DMS79 treated with DMSO at 0.1 percent for 48 hours (cell line): ENCODE results near the gene NSD2.
A peak's percentile ranks its signal among the peaks of the same experiment; 100 is the strongest.

ENCODE experiments used
- DNase-seq: peaks from one replicate; lab custom pipeline; 2025; lab: John Stamatoyannopoulos, UW

NSD2 gene

DNA sequence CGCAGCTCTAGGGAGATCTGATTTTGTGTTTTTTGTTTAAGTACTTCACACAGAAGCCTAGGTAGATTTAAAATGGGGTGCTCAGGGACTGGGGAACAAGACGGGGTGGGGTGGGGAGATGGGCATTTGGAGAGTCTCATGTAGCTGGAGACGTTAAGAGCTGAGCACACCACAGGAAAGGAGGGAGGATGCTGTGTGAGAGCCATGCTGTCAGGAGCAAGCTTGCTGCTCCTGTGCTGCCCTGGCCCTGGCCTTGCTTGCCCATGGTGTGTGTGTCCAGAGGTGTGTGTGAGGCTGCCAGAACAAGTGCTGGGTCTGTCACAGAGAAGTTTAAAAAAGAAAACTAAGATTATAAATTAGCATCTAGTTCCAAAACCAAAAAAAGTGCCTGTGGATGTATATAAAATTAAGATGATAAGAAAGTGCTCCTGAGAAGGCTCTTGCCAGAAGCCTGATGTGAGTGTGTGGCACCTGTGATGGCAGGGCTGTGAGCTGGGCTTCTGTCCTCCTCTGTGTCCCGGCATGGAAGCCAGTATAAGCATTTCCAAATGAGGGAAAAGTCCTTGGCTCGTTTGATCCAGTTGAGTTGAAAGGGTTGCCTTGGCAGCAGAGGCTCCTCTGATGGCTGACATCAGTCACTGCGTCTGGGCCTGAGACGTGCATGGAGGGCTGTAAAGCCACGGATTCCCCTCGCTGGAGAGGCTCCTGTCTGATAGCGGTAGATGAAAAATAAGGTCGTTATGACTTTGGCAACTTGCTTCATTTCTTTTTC, 74.1 kb downstream of the NSD2 start:
- no peak for DNase-seq

- no peak for DNase-seq
Measured at GRCh38 chr4:1945912-1946311, 74.7 kb downstream of the NSD2 start.

DNA sequence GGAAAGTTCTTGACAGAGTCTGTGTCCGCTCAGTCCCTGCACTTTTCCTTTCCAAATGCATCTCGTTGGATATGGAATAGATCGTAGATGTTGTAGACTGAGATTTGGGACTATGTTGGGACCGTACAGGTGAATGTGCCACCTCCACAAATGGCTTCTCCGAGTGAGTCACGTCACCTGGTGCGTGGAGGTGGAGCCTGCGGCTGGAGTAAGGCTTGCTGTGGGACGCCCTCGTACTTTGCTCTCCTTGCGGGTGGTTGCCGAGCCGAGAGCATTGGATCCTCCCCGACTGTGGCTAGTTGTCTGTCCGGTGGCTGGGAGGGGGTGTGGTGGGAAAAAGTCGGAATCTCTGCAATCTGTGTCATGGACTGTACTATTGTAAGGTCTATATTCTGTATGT, 77.0 kb downstream of the NSD2 start:
- no peak for DNase-seq

- DNase-seq, result no peak
Measured at GRCh38 chr4:1948892-1949436, 77.8 kb downstream of the NSD2 start.

DNA sequence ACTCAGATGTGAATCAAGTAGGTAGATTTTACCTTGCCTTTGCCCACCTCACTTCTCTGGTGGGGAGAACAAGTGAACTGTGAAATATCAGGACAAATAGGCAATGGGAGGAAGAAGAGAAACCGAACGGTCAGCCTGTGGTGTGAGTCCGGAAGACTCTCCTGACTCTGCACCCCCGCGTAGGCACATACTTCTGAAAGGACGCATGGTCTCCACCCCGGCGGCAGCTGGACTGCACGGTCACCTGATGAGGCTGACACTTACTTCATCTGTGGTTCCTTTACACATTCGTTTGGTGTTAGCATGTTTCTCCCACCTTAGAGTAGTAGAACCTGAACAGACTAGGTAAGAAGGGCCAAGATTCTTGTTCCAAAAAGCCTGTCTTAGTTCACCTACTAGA, 79.2 kb downstream of the NSD2 start:
- no peak for DNase-seq

DNA sequence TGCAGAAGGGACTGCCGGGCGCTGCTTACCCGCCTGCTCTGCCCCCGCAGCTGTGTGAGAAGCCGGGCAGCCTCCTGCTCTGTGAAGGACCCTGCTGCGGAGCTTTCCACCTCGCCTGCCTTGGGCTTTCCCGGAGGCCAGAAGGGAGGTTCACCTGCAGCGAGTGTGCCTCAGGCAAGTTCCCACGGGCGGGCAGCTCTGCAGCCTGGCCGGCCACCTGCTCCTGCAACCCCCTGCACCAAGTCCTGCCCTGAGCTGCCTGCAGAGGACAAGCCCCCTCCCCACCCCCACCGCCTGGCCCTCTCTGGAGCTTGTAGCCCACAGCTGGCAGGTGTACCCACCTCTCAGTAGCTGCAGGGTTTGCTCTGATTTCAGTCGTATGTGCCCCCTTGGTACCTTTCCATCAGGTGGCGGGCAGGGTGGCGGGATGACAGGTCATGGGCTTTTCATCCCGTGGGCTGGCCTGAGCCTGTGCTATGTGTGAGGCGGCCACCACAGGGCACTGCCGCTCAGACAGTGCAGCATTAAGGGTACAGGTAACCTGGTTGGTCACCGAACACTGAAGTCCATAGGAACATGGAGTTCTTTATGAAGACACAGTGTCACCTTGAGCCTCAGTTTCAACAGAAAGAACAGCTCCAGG, 81.0 kb downstream of the NSD2 start:
- DNase-seq, result no peak

DNA sequence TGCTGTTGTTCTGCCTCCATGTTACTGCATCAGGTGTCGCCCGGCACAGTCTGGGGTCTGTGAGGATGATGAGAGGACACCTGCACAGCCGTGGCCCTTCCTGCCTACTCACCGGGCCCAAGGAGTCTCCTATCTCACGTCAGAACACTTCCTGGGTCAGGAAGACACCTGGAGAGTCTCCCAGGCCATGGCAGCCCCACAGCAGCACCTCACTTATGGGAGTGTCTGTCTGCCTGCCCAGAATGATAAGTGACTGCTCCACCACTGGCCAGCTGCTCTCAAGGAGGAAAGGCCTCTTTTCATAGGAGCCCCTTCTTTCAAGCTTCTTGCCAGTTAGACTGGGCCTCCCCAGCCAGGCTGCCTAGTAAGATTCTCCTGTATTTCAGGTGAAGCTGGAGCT, 81.5 kb downstream of the NSD2 start:
- no peak for DNase-seq

- DNase-seq, result no peak
Measured at GRCh38 chr4:1953335-1953734, 82.1 kb downstream of the NSD2 start.

DNA sequence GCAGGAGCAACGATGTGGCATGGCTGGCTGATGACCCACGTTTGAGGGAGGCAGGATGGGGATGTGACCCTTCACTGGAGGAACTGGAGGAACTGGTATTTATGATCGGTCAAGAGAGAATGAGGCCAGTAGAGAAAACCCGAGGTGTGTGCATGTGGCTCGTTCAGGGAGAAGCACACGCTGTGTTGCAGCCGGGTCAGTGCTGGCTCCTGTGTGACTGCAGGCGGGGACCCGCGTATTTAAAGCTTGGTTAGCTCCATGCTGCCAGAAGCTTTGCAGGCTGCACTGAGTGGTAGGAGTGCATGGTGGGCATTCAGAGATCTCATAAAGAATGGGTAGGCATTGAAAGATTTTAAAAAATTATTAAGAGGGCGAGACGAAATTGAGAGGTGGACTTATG, 85.4 kb downstream of the NSD2 start:
- no peak for DNase-seq

DNA sequence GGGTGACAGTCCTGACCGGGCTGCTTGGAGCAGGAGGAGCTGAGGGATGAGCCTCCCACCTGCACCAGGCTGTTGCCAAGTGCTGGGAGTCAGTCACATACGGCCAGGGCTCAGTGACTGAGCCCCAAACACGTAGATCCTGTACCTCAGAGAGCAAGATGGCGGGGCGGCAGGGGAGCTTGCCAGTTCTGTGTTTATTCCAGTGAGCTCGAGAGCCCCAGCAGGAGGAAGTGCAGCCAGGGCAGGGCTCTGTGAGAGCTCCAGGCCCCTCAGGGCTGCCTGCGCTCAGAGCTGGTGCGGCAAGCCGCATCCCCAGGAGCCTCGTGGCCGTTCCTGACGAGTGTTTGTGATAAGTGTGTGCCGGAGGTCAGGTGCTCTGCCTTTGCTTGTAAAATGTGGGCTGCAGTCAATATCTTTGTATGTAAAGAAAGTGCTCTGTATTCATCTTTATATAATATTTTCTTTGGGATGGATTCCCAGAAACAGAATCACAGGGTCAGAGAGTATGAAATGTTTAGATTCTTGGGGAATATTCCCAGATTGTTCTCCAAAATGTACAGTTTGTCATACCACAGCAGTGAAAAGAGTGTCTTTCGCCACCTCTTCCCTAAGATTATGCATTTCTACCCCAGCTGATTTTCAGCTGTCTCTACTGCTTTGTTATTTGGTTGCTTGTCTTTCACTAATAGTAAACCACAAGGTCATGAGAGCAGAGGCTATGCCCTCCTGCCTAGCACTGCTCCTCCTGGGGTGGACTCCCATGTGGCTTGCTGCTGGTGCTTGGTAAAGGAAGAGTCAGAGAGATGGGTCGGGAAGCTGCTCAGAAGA, 87.3 kb downstream of the NSD2 start:
- DNase-seq, result no peak

DNA sequence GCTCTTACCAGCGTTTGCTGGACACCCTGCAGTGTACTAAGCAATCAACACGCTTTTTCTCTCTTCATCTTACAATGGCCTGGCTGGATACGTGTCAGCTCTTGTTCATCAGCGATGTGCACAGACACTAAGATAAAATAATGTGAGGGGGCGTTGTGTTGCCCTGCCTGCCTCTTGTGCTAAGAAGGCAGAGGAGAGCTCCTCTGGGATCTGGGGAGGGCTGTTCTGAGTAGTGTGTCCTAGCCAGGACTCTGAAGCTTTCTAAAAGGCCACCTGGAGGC, 87.9 kb downstream of the NSD2 start:
- DNase-seq, result no peak

DNA sequence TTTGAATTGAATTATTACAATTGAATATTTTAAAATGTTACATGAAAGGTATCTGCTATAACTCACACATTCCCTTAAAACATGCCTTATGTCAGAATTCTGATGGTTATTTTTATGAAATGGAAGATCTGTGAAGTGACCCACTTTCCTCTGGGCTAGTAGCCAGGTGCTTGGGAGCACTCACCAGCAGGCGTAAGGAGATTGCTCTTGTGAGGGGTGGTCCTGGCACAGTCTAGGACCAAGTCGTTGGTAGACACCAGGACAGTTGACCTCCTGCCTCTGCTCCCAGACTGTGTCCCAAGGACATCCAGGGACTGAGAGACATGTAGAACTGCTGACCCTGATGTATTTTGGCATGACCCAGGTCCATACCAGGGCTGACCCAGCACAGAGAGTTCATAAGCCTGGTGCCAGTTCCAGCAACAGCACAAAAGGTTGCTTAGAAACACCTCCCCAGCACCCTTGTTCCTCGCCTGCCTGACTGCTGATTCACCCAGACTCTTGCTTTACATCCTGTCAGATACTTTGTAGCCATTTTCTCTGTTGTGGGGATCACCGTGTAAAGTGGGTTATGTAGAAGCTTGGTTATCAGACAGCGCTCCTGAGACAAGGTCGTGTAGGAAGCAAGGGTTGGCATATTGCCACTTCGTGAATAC, 89.1 kb downstream of the NSD2 start:
- DNase-seq, result no peak

- no peak for DNase-seq
Measured at GRCh38 chr4:1961038-1961437, 89.8 kb downstream of the NSD2 start.

DNA sequence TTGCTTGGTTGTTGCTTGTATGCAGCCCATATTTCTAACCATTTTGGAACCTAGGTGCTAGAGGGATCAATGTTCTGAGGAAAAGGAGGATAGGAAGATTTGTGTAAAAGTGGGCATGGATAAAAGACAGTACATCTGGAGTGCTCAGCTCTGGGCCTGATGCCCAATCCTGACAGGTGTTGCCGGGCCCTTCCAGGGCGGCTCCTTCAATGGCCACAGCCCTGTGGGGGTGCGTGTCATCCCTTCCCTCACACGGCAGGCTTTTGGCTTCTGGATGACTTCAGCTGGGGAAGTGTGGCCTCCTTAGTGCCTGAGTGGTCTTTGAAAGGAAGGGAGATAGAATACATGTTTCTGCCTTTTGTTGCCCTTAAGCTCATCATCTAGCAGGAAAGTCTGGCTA, 90.4 kb downstream of the NSD2 start:
- peak; percentile 3 for DNase-seq

- no peak for DNase-seq
Measured at GRCh38 chr4:1962980-1963379, 91.8 kb downstream of the NSD2 start.

- DNase-seq, result no peak
Measured at GRCh38 chr4:1964443-1964842, 93.2 kb downstream of the NSD2 start.

GRCh38 chr4:1964971-1965370, 93.8 kb downstream of the NSD2 start:
- no peak for DNase-seq

- DNase-seq, result no peak
Measured at GRCh38 chr4:1967512-1968149, 96.4 kb downstream of the NSD2 start.

DNA sequence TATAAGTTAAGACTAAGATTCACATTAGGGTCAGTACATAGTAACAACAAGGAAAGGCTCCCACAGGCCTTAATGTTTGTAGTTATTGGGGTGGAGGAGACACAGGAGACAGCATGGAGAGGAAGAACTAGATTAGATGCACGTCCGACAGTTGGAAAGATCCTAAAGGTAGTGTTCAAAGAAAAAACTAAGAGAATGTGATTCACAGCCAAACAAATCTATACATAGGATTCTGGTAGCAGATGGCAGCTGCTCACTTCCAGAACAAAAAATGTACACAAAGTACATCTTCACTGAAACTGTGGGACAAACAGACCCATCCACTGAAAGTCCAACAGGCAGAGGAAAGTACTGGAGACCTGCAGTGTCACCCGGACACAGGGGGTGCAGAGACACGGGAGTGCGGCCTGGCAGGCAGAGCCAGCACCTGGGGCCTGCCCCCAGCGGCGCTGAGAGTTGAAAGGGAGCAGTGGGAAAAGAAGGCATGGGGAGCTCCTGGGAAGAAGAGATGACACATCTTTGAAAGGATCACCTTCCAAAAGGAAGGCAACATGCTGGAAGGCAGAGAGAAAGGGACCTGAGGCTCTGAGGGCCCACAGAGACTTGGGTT, 97.6 kb downstream of the NSD2 start:
- DNase-seq, result no peak

DNA sequence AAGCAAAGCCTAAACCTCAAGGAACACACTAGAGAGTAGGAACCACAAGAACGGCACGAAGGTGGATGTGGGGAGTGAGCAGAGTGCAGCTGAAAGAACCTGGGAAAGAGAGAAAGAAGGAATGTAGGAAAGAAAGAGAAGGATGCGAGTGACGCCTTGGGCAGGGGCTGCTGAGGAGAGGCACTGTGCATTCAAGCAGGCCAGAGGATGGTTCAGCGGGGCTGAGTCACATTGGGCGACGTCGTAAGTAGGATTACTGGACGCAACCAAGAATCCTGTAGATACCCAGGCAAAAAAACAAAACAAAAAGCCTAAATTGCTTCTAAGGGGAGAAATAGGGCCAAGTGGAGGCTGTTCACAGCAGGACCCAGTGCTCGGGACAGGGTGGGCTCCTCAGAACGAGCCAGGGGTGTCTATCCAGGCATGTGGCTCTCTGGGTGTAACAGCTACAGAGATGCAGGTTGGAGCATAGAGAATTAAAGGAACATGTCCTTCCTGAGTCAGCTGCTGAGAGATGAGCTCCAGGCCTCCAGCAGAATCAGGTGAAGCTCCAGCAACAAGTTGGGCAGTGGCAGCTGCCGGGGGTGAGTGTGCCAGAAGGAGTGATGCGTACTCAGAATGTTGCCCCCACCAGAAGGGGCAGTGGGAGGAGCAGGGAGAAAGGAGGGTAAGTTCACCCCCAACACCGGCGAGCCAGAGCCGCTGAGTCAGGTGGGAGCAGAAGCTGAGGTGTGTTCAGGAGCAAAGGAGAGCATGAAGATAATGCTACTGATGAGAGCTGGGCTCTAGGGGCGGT, 98.9 kb downstream of the NSD2 start:
- DNase-seq, result no peak

GRCh38 chr4:1970926-1971325, 99.7 kb downstream of the NSD2 start:
- no peak for DNase-seq
